Stomach smooth muscle (tissue), 2 donors: ENCODE results near the gene TP53AIP1.

Experiments
- H3K27ac ChIP-seq: one replicate; pipeline ENCODE4 v1.7.0; 2013; ENCODE audit warnings: mild to moderate bottlenecking, low read length, inconsistent platforms
- H3K27me3 ChIP-seq, 2 donors: one replicate each; pipeline ENCODE4 v1.7.0; 2013; ENCODE audit warnings: low read length in 2 of 2; ENCODE audit not compliant: insufficient read depth in 2 of 2, control insufficient read depth in 1 of 2
- H3K36me3 ChIP-seq, 2 donors: one replicate each; pipeline ENCODE4 v1.7.0; 2013; ENCODE audit warnings: low read length in 2 of 2; ENCODE audit not compliant: control insufficient read depth in 2 of 2, insufficient read depth in 2 of 2
- H3K4me1 ChIP-seq: one replicate; pipeline ENCODE4 v1.7.0; 2013; ENCODE audit warnings: low read length; ENCODE audit not compliant: control insufficient read depth, insufficient read depth
- H3K4me3 ChIP-seq, 2 donors: one replicate each; pipeline ENCODE4 v1.7.0; 2013; ENCODE audit warnings: low read length in 2 of 2
- H3K9ac ChIP-seq, 2 donors: one replicate each; pipeline ENCODE4 v1.7.0; 2013; ENCODE audit warnings: low read length in 2 of 2, mild to moderate bottlenecking in 1 of 2
- H3K9me3 ChIP-seq, 2 donors: one replicate each; pipeline ENCODE4 v1.7.0; 2013; ENCODE audit warnings: low read length in 2 of 2; ENCODE audit not compliant: control insufficient read depth in 2 of 2
- donor health status: healthy.
- donor health status: Pancreatic carcinoma.

TP53AIP1 gene

GRCh38 chr11:128898580-128899344 lies 43.9 kb downstream of the TP53AIP1 start:
- Histone ChIP-seq H3K27me3 (no peaks in the 10 kb centered on the region), H3K36me3 (no peaks in the 10 kb centered on the region), H3K9ac (no peak overlapping the region), H3K4me1 (no peaks in the 10 kb centered on the region), H3K27ac (no peak overlapping the region), H3K4me3 (no peak overlapping the region), H3K9me3 (no peaks in the 10 kb centered on the region)

GRCh38 chr11:128897826-128898225 lies 44.8 kb downstream of the TP53AIP1 start:
- Histone ChIP-seq H3K36me3 (no peaks in the 10 kb centered on the region), H3K27ac (no peak overlapping the region)

GRCh38 chr11:128896356-128896755 lies 46.3 kb downstream of the TP53AIP1 start:
- Histone ChIP-seq H3K4me3 (no peak overlapping the region), H3K36me3 (no peaks in the 10 kb centered on the region), H3K9ac (no peak overlapping the region), H3K27me3 (peaks cover 0 to 6% of the 10 kb centered on the region in 2 donors), H3K27ac (no peak overlapping the region), H3K4me1 (no peaks in the 10 kb centered on the region), H3K9me3 (no peaks in the 10 kb centered on the region)

More at GRCh38 chr11:128897826-128898225, 44.8 kb downstream of the TP53AIP1 start:
- no peaks in the 10 kb centered on the region for H3K4me1 ChIP-seq
- no peaks in the 10 kb centered on the region for H3K27me3 ChIP-seq
- no peaks in the 10 kb centered on the region for H3K9me3 ChIP-seq
- no peak overlapping the region for H3K9ac ChIP-seq
- H3K4me3 ChIP-seq = no peak overlapping the region

- H3K4me3 ChIP-seq = no peak overlapping the region
- no peaks in the 10 kb centered on the region for H3K36me3 ChIP-seq
- H3K9me3 ChIP-seq = no peaks in the 10 kb centered on the region
- no peak overlapping the region for H3K9ac ChIP-seq
- H3K27me3 ChIP-seq = peaks cover 0 to 11% of the 10 kb centered on the region in 2 donors
- H3K4me1 ChIP-seq = peaks cover 3% of the 10 kb centered on the region
- H3K27ac ChIP-seq = no peak overlapping the region
Measured at GRCh38 chr11:128895526-128895925, 47.1 kb downstream of the TP53AIP1 start.

GRCh38 chr11:128894685-128895084 lies 48.0 kb downstream of the TP53AIP1 start:
- H3K9me3 ChIP-seq = no peaks in the 10 kb centered on the region
- no peak overlapping the region for H3K27ac ChIP-seq
- H3K36me3 ChIP-seq = no peaks in the 10 kb centered on the region
- no peak overlapping the region for H3K4me3 ChIP-seq
- H3K9ac ChIP-seq = no peak overlapping the region
- peaks cover 5 to 19% of the 10 kb centered on the region in 2 donors for H3K27me3 ChIP-seq
- H3K4me1 ChIP-seq = peaks cover 8% of the 10 kb centered on the region

GRCh38 chr11:128894286-128894681 lies 48.4 kb downstream of the TP53AIP1 start:
- H3K27ac ChIP-seq = no peak overlapping the region

GRCh38 chr11:128893578-128894285 lies 48.9 kb downstream of the TP53AIP1 start:
- H3K9me3 ChIP-seq = no peaks in the 10 kb centered on the region
- H3K27ac ChIP-seq = no peak overlapping the region
- no peak overlapping the region for H3K9ac ChIP-seq
- no peaks in the 10 kb centered on the region for H3K36me3 ChIP-seq
- no peak overlapping the region for H3K4me3 ChIP-seq
- peaks cover 8% of the 10 kb centered on the region for H3K4me1 ChIP-seq
- peaks cover 7 to 26% of the 10 kb centered on the region in 2 donors for H3K27me3 ChIP-seq

More at GRCh38 chr11:128894286-128894681, 48.4 kb downstream of the TP53AIP1 start:
- no peak overlapping the region for H3K4me3 ChIP-seq
- H3K9ac ChIP-seq = no peak overlapping the region
- no peaks in the 10 kb centered on the region for H3K36me3 ChIP-seq
- no peaks in the 10 kb centered on the region for H3K9me3 ChIP-seq
- peaks cover 7 to 23% of the 10 kb centered on the region in 2 donors for H3K27me3 ChIP-seq
- peaks cover 8% of the 10 kb centered on the region for H3K4me1 ChIP-seq

- H3K27me3 ChIP-seq = peaks cover 11 to 27% of the 10 kb centered on the region in 2 donors
- H3K36me3 ChIP-seq = no peaks in the 10 kb centered on the region
- no peak overlapping the region for H3K27ac ChIP-seq
- no peak overlapping the region for H3K9ac ChIP-seq
- no peaks in the 10 kb centered on the region for H3K9me3 ChIP-seq
- H3K4me3 ChIP-seq = no peak overlapping the region
- H3K4me1 ChIP-seq = peaks cover 8% of the 10 kb centered on the region
Measured at GRCh38 chr11:128892866-128893565, 49.7 kb downstream of the TP53AIP1 start.

- Histone ChIP-seq H3K9me3 (no peaks in the 10 kb centered on the region), H3K27ac (no peak overlapping the region), H3K4me1 (peaks cover 8% of the 10 kb centered on the region)
Measured at GRCh38 chr11:128891913-128892398, 50.7 kb downstream of the TP53AIP1 start.

GRCh38 chr11:128890543-128891368 lies 51.9 kb downstream of the TP53AIP1 start, which contains the start of gene KCNJ5:
Gene KCNJ5 (plus strand): TSS chr11:128891356. CDS start chr11:128911274, 19,918 bp downstream.
- no peak within 1 kb of the TSS for H3K9ac ChIP-seq
- H3K9me3 ChIP-seq = no peaks in the 10 kb centered on the region
- H3K27ac ChIP-seq = no peak within 1 kb of the TSS
- H3K27me3 ChIP-seq = peaks cover 15 to 29% of the 10 kb centered on the region in 2 donors
- H3K4me3 ChIP-seq = peak within 1 kb of the TSS; percentile 43 to 73
- H3K4me1 ChIP-seq = peaks cover 8% of the 10 kb centered on the region
- no peaks in the 10 kb centered on the region for H3K36me3 ChIP-seq

More at GRCh38 chr11:128891913-128892398, 50.7 kb downstream of the TP53AIP1 start:
- peaks cover 12 to 29% of the 10 kb centered on the region in 2 donors for H3K27me3 ChIP-seq
- no peak overlapping the region for H3K9ac ChIP-seq
- H3K36me3 ChIP-seq = no peaks in the 10 kb centered on the region
- peak overlapping the region in 1 of 2 donors; percentile 40 for H3K4me3 ChIP-seq
